ENCODE results near the gene PPP4R2.

Gene PPP4R2

DNA sequence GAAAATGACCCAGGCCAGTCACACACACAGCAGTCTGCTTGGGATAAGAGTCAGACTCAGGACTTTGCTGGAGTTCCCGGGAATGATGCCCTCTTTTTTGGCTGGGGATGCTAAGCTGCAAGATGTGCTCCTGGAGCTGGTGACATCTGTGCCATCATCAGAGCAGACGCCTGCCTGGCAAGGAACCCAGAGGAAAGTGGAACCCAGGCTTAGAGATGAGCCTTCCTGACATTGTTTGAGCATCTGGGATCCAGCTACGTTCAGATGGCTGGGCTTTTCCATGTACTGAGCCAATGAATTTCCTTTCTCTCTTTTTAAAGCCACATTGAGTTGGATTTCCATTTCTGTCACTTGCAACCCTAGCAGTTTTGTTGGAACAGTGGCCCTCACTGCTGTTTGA is 118.1 kb downstream of the PPP4R2 start:
- DNase-seq (ENCODE audit: low read depth): no peak

DNA sequence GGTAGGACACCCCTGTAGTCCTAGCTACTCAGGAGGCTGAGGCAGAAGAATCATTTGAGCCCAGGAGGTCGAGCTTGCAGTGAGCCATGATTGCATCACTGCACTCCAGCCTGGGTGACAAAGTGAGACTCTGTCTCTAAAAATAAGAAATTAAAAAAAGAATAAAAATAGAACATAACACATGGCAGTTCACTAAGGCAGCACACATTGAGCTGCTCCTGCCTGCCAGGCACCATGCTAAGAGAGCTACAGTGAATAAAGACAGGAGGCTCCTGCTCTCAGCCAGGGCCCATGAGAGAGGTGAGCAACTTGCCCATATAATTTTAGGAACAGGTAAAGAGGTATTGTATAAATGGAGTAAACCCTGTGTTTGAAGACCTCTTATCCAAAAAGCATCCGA is 119.2 kb downstream of the PPP4R2 start:
- DNase-seq (ENCODE audit: low read depth): no peak
